HG02973 (cell line): Measurements from ENCODE around the gene SNCG.
A peak's percentile ranks its signal among the peaks of the same experiment; 100 is the strongest.

Experiments used
- ATAC-seq: cut with Tn5 transposase; IDR thresholded peaks from one replicate; pipeline ENCODE4 v1.9.1; 2021; ENCODE audit warnings: moderate library complexity; ENCODE audit not compliant: unreplicated experiment

Gene SNCG

GRCh38 chr10:86960003-86960862 lies 1.8 kb downstream of the SNCG start:
- ATAC-seq = peak; percentile 55

- no peak for ATAC-seq
Observed at GRCh38 chr10:86960863-86961434, 2.5 kb downstream of the SNCG start.

- no peak for ATAC-seq
Observed at GRCh38 chr10:86961481-86962091, 3.2 kb downstream of the SNCG start.

GRCh38 chr10:86962136-86962980 lies 4.0 kb downstream of the SNCG start:
- no peak for ATAC-seq

GRCh38 chr10:86962981-86963310 lies 4.5 kb downstream of the SNCG start:
- ATAC-seq = no peak

- no peak for ATAC-seq
Observed at GRCh38 chr10:86963341-86963919, 5.0 kb downstream of the SNCG start.

- no peak for ATAC-seq
Observed at GRCh38 chr10:86964061-86964846, 5.9 kb downstream of the SNCG start.

GRCh38 chr10:86964847-86965190 lies 6.4 kb downstream of the SNCG start:
- no peak for ATAC-seq

- ATAC-seq = no peak
Observed at GRCh38 chr10:86965986-86966654, 7.7 kb downstream of the SNCG start.

GRCh38 chr10:86967481-86967941 lies 9.1 kb downstream of the SNCG start:
- no peak for ATAC-seq

- ATAC-seq = no peak
Observed at GRCh38 chr10:86968271-86968993, 10.0 kb downstream of the SNCG start, which contains the start of gene ADIRF. ADIRF (plus strand) TSS chr10:86968482; CDS start chr10:86968545, 63 bp downstream.

- no peak for ATAC-seq
Observed at GRCh38 chr10:86968994-86969355, 10.6 kb downstream of the SNCG start.

GRCh38 chr10:86969421-86970041 lies 11.1 kb downstream of the SNCG start:
- no peak for ATAC-seq

- ATAC-seq = no peak
Observed at GRCh38 chr10:86970162-86970981, 12.0 kb downstream of the SNCG start.

GRCh38 chr10:86970982-86971231 lies 12.5 kb downstream of the SNCG start:
- ATAC-seq = no peak

GRCh38 chr10:86971232-86971991 lies 13.0 kb downstream of the SNCG start:
- peak; percentile 66 for ATAC-seq
